Activated naive CD4-positive, alpha-beta T cell treated with anti-CD3 and anti-CD28 coated beads, Interleukin-2, amount 50 U/mL, for 72 hours (primary cell): Measurements from ENCODE around the gene ZDHHC15. TPM values are rescaled to one million over a fixed set of nuclear protein-coding genes. Genes with fewer than 3 reads are reported as not detected.
"Not testable (repeated sequence)": the region's sequence is repeated elsewhere in the genome, so short reads cannot be mapped to it uniquely, and the experiment has no call there.

Source experiments
- ATAC-seq, 2 donors: fragments of 150-1000 bp; cut with Tn5 transposase; 2 replicates each; pipeline ENCODE4 v1.10.0; 2021; ENCODE audit warnings: mild to moderate bottlenecking in 2 of 2, moderate library complexity in 2 of 2
- DNase-seq, 2 donors: peaks; one replicate each; pipeline ENCODE4 v3.0.0; 2021 to 2022; ENCODE audit warnings: low spot score in 2 of 2
- H3K27ac Mint-ChIP-seq, 2 donors: one replicate each; pipeline ENCODE4 v1.8.0; 2022; ENCODE audit warnings: mild to moderate bottlenecking in 2 of 2, mixed read lengths in 2 of 2
- H3K36me3 Mint-ChIP-seq, 2 donors: one replicate each; pipeline ENCODE4 v1.8.0; 2022; ENCODE audit warnings: mixed read lengths in 2 of 2
- H3K9me3 Mint-ChIP-seq, 2 donors: one replicate each; pipeline ENCODE4 v1.8.0; 2022; ENCODE audit warnings: mixed read lengths in 2 of 2
- total RNA-seq, 2 donors: library from RNA; stranded (reverse); gene quantifications; one replicate each; pipeline ENCODE4 v1.2.3, GENCODE V29; 2022

Gene ZDHHC15
- total RNA-seq, 2 donors from 2014 or later = not detected

- Mint-ChIP-seq H3K36me3 (peaks cover 6 to 24% of the 10 kb centered on the region in 2 donors), H3K27ac (no peak overlapping the region), H3K9me3 (peaks cover 0 to 6% of the 10 kb centered on the region in 2 donors)
- no peak for DNase-seq
- ATAC-seq = no peak
These were observed 185.3 kb downstream of the ZDHHC15 start for GRCh38 chrX:75337525-75337924.

DNA sequence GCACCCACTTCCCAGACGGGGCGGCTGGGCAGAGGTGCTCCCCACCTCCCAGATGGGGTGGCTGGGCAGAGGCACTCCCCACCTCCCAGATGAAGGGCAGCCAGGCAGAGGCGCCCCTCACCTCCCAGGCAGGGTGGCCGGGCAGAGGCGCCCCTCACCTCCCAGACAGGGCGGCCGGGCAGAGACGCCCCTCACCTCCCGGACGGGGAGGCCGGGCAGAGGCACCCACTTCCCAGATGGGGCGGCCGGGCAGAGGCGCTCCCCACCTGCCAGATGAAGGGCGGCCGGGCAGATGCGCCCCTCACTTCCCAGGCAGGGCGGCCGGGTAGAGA is 187.7 kb downstream of the ZDHHC15 start:
- ATAC-seq = no peak
- H3K9me3 Mint-ChIP-seq = peaks cover 6 to 18% of the 10 kb centered on the region in 2 donors
- H3K36me3 Mint-ChIP-seq = peaks cover 22 to 45% of the 10 kb centered on the region in 2 donors
- no peak overlapping the region for H3K27ac Mint-ChIP-seq
- DNase-seq = no peak

GRCh38 chrX:75334407-75335126 is 188.3 kb downstream of the ZDHHC15 start:
- Mint-ChIP-seq H3K27ac (peak overlapping the region in 1 of 2 donors; percentile 86), H3K36me3 (peaks cover 25 to 48% of the 10 kb centered on the region in 2 donors), H3K9me3 (peaks cover 6 to 18% of the 10 kb centered on the region in 2 donors)
- not testable (repeated sequence) for ATAC-seq, DNase-seq

DNA sequence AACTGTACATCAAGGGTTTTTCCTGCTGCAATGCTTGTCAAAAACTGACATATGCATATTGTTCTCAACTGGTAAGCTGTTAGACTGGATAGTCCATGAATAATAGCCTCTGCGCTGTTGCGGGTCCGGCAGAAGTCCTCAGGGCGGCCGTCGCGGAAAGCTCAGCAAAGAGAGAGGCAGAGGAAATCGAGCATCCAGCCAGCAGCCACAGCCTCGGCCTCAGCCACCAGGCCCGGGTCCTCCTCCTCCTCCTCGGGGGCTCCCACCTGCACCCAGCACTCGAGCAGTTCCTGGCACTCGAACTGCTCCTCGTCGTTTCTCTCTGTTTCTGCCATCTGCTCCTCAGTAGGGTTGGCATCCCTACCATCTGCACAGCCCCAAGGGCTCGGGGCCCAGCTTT is 195.2 kb downstream of the ZDHHC15 start:
- peaks cover 10 to 13% of the 10 kb centered on the region in 2 donors for H3K9me3 Mint-ChIP-seq
- ATAC-seq (no peak), DNase-seq (no peak)
- H3K27ac Mint-ChIP-seq = no peak overlapping the region
- H3K36me3 Mint-ChIP-seq = peaks cover 58 to 66% of the 10 kb centered on the region in 2 donors

Other genes starting within 250 kb of the ZDHHC15 start
- 10 to 100 TPM; 26.5 to 70.2 TPM for gene UPRT, start 249.0 kb downstream of the ZDHHC15 start, total RNA-seq